Measurements from ENCODE around the gene GNB3.

DNA sequence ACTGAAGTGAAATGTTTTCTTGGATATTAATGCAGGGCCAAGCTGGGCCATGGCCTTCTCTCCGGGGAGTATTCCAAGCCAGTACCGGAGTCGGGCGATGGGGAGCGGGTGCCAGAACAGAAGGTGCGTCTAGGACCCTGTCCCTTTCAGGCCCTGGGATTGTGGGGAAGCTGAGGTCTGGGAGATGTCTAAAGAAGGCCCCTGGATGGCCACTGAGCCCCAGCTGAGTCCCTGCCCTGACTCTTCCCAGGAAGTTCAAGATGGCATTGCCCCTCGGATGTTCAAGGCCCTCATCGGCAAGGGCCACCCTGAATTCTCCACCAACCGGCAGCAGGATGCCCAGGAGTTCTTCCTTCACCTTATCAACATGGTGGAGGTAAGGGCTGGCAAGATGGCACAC, 19.4 kb downstream of the GNB3 start:
- TF ChIP-seq, protein P1, sequence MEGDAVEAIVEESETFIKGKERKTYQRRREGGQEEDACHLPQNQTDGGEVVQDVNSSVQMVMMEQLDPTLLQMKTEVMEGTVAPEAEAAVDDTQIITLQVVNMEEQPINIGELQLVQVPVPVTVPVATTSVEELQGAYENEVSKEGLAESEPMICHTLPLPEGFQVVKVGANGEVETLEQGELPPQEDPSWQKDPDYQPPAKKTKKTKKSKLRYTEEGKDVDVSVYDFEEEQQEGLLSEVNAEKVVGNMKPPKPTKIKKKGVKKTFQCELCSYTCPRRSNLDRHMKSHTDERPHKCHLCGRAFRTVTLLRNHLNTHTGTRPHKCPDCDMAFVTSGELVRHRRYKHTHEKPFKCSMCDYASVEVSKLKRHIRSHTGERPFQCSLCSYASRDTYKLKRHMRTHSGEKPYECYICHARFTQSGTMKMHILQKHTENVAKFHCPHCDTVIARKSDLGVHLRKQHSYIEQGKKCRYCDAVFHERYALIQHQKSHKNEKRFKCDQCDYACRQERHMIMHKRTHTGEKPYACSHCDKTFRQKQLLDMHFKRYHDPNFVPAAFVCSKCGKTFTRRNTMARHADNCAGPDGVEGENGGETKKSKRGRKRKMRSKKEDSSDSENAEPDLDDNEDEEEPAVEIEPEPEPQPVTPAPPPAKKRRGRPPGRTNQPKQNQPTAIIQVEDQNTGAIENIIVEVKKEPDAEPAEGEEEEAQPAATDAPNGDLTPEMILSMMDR (IDR thresholded peaks at IDR 0.05) = no peak
- TF ChIP-seq POLR2A (IDR thresholded peaks at IDR 0.05) = no peak

Data from thyroid gland (tissue), 4 donors.